Mammary epithelial cell (primary cell): ENCODE results near the gene CPNE4.

Source experiments
- EZH2 ChIP-seq: IDR thresholded peaks from 2 replicates; pipeline ENCODE4 v1.6.1; 2012; ENCODE audit warnings: low read length, inconsistent platforms, borderline replicate concordance
- TF ChIP-seq, protein P1 (sequence below), 2 donors: IDR thresholded peaks in 1 of 2; conservative IDR thresholded peaks in 1 of 2; 2 replicates each; pipeline ENCODE4 v1.5.1; 2011 to 2012; ENCODE audit warnings: inconsistent platforms in 2 of 2, low read length in 2 of 2, mild to moderate bottlenecking in 2 of 2, control low read depth in 1 of 2, low read depth in 1 of 2; ENCODE audit not compliant: insufficient read depth in 1 of 2; ENCODE audit errors: extremely low read depth in 1 of 2

DNA sequence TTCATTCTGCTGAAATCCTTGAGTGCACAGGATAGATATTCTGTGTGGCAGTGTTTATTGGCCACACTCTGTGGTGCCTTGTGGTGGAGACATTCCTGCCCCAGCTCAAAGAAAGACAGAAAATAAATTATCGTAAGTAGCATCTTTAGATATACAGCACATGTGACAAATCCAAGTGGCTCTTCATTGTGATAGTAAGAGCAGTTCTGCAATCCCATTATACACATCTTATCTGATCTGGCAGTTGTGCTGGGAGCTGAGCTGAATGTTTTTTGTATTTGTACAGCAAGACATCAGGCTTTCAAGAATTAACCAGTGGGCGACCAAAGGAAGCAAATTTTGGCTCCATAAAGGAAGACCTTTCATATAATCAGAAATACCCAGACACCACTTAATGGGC, 296.7 kb downstream of the CPNE4 start:
- TF ChIP-seq, protein P1, sequence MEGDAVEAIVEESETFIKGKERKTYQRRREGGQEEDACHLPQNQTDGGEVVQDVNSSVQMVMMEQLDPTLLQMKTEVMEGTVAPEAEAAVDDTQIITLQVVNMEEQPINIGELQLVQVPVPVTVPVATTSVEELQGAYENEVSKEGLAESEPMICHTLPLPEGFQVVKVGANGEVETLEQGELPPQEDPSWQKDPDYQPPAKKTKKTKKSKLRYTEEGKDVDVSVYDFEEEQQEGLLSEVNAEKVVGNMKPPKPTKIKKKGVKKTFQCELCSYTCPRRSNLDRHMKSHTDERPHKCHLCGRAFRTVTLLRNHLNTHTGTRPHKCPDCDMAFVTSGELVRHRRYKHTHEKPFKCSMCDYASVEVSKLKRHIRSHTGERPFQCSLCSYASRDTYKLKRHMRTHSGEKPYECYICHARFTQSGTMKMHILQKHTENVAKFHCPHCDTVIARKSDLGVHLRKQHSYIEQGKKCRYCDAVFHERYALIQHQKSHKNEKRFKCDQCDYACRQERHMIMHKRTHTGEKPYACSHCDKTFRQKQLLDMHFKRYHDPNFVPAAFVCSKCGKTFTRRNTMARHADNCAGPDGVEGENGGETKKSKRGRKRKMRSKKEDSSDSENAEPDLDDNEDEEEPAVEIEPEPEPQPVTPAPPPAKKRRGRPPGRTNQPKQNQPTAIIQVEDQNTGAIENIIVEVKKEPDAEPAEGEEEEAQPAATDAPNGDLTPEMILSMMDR (conservative IDR thresholded peaks at IDR 0.05 in 1 of 2, IDR thresholded peaks at IDR 0.05 in 1 of 2; ENCODE audit: extremely low read depth in 1 of 2, insufficient read depth in 1 of 2, low read depth in 1 of 2, low read length in 2 of 2): no peak
- TF ChIP-seq EZH2: no peak
